ENCODE results near the gene RBBP8NL.

The RBBP8NL gene

DNA sequence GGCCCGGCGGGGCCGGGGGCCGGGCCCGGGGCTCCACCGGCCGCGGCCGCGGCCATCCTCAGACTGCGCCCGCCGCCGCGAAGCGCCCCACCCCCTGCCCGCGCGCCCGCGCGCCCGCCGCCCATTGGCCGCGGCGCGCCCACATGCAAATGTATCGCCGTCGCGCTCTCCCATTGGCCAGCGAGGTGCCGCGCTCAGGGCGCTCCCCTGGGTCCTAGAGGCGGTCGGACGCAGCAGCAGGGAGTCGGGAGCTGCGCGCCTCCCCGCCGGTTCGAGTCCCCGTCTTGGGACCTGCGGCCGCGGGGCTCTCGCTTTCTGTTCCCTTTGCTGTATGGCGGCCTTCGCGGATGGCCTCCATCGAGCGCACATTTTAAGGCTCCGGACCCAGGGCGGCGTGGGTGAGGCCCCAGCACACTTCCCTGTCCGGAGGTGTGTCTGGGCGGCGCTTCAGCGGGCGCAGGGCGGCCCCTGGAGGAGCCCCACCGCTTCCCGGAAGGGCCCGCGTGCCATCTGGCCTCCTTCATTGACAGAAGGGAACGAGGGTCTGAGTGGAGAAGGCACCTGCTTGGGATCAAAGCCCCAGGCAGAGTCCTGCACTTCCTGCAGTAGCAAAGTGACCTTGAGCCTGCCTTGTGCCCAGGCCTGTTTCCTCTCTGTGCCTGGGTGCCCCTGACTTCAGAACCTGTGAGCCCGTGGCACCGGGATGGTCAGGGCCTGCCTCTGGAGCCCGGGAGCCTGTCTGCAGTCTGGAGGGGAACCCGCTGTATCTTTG lies 19.9 kb downstream of the RBBP8NL start, which contains the start of gene CABLES2:
TSS of gene CABLES2 (minus strand) at position 65 of the 772 bp plus-strand sequence. CDS start at position 56, 9 bp downstream.
- peak; percentile 90 for DNase-seq (ENCODE audit: low spot score)

GRCh38 chr20:62406635-62407176 lies 20.6 kb downstream of the RBBP8NL start:
- no peak for DNase-seq (ENCODE audit: low spot score)

DNA sequence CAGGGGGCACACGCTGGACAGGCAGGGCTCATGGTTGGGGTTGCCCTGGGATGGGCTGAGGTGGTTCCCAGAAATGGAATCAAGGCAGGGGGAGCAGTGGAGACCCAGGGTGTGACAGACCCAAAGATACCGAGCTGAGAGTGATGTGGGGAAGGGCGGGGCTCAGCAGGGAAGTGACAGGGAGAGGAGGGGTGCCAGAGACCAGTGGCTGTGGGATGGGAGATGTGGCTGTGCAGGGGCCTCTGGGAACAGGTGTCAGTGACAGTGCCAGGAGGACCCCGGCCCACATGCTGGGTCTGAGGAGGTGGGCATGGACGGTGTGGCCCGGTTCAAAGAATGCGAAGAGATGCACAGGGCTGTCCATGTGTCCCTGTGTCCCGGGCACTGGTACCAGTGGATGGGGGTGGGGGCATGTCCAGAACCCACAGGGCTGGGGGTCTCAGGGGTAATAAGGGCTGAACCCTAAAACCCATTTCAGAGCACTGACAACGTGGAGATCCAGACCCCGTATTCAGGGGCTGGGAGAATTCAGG lies 21.3 kb downstream of the RBBP8NL start:
- DNase-seq (ENCODE audit: low spot score) = no peak

- no peak for DNase-seq (ENCODE audit: low spot score)
These were observed 22.0 kb downstream of the RBBP8NL start for GRCh38 chr20:62405108-62405980.

DNA sequence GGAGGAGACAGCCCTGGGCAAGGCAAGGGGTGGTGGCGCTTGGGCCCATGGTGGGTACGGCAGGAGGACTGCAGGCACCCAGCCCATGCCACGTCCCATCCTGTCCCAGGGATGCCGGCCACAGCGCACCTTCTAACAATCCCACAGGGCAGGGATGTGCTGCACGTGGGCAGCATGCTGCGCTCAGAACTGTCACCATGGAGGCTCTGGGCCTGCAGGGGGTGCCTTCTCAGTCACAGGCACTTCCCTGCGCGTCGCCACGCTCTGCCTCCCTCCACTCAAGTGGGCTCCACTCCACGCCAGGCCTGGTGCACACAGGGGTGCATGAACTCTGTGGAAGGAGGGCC lies 22.6 kb downstream of the RBBP8NL start:
- no peak for DNase-seq (ENCODE audit: low spot score)

- no peak for DNase-seq (ENCODE audit: low spot score)
These were observed 23.1 kb downstream of the RBBP8NL start for GRCh38 chr20:62404112-62404665.

DNA sequence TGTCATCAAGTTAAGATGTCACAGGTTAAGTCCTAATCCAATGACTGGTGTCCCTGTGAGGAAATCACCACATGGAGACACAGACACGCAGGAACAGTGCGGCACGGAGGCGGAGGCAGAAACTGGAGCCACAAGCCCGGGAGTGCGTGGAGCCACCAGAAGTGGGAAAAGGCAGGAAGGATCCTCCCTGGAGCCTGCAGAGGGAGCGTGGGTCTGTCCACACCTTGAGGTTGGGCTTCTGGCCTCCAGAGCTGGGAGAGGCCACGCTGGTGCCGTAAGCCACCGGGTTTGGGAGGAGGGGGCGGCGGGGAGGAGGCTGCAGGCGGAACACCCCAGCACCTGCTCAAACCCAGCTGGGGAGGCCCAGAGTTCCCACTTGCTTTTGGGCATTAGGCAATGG lies 24.0 kb downstream of the RBBP8NL start:
- no peak for DNase-seq (ENCODE audit: low spot score)

DNA sequence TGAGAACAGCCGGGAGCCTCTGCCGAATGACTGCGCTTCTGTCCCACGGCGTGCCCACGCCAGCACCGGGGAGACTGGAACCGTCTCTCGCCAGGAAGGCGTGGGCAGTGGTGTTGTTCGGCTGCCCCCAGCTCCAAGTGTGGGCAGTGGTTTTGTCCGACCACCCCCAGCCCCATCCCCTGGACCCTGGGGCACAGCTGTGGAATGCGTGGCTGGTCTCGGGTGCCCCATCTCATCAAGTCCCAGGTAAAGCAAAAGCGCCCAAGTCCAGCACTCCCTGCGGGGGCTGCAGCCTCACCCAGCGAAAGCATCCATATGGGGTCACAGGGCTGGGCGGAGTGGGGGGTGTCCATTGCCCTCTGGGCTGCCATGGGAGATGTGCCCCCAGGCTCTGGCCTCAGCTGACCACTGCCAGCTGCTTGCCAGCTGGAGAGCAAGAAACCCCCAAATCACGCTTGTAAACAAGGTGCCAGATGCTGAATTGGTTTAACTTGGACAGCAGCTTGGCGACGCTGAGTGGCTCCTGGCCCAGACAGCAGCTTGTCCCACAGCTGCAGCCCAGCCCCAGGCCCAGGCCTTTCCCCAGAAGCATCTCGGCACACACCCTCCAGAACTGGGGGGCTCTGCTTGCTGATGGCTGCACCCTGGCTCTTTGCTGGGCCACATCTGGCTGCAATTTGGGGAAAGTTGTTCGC lies 24.7 kb downstream of the RBBP8NL start:
- DNase-seq (ENCODE audit: low spot score) = no peak

DNA sequence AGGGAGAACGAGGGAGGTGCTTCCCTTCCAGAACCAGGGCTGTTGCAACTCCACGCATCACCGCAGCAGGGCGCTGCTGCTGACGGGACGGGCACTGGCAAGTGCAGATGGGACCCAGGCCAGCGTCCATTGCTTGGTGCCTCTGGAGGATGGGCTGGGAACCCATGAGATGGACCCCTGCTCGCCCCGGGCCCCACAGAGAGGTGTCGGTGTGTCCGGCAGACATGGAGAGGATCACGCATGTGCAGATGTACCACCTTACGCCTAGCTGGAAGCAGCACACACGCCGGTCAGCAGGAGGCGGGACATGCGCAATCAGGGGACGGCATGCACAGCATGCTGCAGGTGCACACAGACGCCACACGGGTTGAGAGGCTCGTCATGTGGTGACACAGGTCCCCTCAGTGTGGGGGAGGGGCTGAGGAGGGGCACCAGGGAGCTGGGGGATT lies 26.0 kb downstream of the RBBP8NL start:
- no peak for DNase-seq (ENCODE audit: low spot score)

DNA sequence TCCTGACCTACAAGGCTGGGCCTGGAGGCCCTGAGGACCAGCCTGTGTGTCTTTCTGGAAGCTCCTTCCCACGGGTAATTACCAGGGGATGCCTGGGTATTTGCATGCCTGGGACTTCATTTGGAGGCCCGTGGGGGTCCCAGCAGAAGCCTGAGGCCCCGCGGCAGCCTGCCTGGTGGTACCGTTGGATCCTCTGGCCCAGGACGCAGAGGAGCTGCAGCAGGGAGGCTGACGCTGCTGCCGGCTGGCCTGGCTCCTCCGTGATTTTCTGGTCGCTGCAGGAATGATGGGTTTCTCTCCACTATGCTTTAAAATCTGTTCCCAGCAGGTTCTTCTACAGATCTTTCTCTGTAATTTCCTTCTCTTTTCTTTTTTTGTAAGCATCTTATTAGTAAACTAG lies 26.8 kb downstream of the RBBP8NL start:
- no peak for DNase-seq (ENCODE audit: low spot score)

GRCh38 chr20:62400021-62400420 lies 27.3 kb downstream of the RBBP8NL start:
- DNase-seq (ENCODE audit: low spot score) = no peak

DNA sequence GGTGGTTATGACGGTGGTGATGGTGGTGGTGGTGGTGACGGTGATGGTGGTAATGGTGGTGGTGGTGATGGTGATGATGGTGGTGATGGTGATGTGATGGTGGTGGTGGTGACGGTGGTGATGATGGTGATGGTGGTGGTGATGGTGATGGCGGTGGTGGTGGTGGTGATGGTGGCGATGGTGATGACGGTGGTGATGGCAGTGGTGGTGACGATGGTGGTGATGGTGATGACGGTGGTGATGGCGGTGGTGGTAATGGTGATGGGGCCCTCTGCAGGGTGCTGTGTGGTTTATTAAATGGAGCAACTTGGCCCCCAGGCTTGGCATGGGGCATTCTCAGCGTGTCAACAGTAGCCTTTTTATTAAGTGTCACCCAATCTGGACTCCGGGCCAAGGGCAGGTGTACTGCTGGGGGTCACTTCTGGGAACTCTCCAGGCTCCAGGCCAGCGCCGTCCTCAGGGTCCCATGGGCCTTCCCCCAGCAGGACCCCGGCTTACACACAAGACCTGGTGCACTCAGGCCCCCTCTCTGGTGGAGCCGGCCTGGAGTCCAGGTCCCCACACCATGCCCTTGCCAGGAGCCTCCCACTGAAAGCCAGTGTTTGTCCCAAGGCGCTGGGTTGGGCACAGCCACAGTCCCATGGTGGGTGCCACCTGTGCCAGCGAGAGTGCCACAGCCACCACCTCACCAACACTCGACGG lies 29.1 kb downstream of the RBBP8NL start:
- no peak for DNase-seq (ENCODE audit: low spot score)

GRCh38 chr20:62396367-62397239 lies 30.7 kb downstream of the RBBP8NL start:
- no peak for DNase-seq (ENCODE audit: low spot score)

DNA sequence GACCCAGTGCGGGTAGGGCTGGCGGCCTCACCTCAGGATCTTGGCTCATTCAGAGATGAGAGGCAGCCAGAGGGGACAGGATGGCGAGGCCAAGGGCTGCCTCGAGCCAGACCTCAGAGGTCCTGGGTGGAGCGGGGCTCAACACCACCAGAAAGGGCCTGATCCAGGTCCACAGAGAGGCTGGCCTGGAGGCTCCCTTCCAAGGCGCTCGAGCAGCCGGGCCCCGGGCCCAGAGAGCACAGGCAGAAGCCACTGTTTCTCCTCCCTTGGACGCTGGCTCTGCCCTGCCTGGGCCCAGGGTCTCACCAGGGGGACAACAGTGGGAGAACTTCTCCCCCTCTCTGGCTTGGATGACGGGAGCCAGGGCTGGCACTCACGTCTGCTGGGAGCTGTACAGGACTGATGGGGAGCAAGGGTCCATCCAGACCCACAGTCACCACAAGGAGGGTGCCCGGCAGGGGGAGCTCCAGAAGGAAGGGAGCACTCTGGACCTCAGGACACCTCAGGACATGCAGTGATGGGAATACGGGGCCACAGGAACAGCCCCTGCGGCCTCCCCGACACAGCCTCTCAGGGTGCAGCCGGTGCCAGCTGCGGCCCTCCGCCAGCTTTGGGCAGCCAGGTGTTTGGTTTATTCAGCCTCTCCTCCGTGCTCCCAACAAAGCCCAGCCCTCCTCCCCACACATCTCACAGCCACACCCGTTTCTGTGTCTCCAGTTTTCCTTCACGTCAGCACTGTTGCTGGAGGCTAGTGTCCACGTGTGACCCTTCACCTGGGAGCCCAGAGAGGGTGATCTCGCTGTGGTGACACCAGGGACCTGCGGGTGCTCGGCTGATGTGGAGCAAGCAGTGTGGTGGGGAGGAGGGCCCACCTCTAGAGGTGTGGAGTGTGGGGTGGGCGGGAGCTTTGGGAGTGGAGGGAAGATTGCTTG lies 31.8 kb downstream of the RBBP8NL start:
- DNase-seq (ENCODE audit: low spot score) = no peak

DNA sequence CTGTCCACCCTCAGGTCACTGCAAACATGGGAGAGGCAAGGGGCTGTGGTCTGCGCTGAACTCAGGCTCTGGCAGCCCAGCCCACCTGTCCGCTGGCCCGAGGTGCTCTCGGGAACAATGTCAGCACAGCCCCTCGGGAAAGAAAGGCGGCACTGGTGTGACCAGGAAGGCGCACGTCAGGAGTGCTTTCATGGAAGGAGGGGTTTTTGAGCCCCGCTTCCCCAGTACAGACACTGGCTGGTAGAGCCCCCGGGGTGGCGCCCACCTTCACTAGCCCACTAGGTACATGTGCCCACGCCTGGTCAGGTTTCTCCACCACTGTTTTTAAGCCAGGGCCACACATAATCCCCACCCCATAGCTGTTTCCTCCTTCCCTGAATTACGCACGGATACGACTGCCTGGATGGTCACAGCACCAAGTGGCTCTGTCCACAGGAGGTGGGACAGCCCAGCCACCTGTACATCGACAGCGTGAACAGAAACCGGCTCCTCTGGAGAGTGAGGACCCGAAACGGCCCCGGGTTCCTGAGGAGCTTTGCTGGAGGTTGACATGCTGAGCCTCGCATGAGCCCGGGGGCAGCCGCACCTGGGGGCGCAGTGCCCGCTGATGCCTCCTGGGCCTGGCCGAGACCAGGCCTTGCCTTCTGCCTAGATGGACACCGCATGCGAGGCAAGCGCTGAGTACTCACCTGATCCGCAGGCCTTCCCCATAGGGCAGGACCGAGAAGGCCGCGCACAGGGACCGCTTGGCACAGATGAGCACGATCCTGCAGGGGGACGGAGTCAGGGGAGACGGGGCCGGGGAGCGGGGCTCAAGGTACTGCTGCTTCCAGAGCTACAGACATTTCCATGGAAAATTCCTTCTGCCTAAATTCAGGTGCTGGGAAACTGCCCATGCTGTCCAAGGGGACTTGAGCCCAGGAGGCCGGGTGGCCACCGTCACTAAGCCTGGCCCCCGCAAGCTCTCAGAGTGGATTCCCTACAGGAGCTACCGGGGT lies 32.8 kb downstream of the RBBP8NL start:
- DNase-seq (ENCODE audit: low spot score) = no peak

GRCh38 chr20:62393830-62394229 lies 33.5 kb downstream of the RBBP8NL start:
- no peak for DNase-seq (ENCODE audit: low spot score)

DNA sequence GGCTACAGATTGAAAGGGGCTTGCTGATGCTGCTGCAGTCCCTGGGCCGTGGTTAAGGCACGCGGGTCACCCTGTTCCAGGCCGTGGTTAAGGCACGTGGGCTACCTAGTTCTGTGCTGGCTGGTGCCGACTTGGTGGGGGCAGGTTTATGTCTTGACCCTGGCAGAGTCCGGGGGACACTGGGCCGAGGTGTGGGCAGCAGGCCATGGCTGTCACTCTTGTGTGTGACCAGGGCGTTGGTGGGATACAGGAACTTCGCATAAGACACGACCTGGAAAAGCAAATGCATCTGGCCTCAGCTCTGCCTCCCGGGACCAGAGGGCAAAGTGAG lies 34.0 kb downstream of the RBBP8NL start:
- DNase-seq (ENCODE audit: low spot score) = no peak
